HFF-Myc (cell line): Measurements from ENCODE around the gene ATOX1.

Source experiments
- DNase-seq: peaks from one replicate; pipeline ENCODE4 v3.0.0-alpha.2; 2011; ENCODE audit warnings: low read depth; ENCODE audit errors: extremely low read depth
- H3K4me3 ChIP-seq: replicated peaks from 2 replicates; pipeline ENCODE4 v1.5.1; 2011; ENCODE audit warnings: low read depth, mild to moderate bottlenecking, control low read depth, low read length
- TF ChIP-seq, protein P1 (sequence below): IDR thresholded peaks from 2 replicates; pipeline ENCODE4 v1.5.1; 2012; ENCODE audit warnings: mild to moderate bottlenecking, low read depth, low read length, control low read depth; ENCODE audit errors: missing control alignments

ATOX1 gene

DNA sequence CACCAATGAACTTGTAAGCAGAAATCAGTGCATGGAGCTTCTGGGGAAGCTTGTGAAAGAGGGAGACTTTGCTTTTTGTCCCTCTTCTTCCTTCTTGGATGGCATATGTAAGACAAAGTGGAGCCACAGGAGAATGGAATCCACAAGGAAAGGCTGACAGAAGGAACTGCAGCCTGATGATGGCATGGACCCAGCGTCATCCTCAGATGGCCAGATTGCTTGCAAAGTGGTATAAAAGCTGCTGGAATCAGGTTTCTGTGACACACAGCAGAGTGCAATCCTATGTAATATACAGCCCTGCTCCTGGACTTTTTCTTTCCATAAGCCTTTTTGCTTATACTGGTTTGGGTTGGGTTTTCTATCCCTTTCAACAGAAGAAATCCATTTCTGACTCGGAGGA is 40.3 kb downstream of the ATOX1 start:
- TF ChIP-seq, protein P1, sequence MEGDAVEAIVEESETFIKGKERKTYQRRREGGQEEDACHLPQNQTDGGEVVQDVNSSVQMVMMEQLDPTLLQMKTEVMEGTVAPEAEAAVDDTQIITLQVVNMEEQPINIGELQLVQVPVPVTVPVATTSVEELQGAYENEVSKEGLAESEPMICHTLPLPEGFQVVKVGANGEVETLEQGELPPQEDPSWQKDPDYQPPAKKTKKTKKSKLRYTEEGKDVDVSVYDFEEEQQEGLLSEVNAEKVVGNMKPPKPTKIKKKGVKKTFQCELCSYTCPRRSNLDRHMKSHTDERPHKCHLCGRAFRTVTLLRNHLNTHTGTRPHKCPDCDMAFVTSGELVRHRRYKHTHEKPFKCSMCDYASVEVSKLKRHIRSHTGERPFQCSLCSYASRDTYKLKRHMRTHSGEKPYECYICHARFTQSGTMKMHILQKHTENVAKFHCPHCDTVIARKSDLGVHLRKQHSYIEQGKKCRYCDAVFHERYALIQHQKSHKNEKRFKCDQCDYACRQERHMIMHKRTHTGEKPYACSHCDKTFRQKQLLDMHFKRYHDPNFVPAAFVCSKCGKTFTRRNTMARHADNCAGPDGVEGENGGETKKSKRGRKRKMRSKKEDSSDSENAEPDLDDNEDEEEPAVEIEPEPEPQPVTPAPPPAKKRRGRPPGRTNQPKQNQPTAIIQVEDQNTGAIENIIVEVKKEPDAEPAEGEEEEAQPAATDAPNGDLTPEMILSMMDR: no peak
- DNase-seq: no peak
- H3K4me3 ChIP-seq: no peak overlapping the region

DNA sequence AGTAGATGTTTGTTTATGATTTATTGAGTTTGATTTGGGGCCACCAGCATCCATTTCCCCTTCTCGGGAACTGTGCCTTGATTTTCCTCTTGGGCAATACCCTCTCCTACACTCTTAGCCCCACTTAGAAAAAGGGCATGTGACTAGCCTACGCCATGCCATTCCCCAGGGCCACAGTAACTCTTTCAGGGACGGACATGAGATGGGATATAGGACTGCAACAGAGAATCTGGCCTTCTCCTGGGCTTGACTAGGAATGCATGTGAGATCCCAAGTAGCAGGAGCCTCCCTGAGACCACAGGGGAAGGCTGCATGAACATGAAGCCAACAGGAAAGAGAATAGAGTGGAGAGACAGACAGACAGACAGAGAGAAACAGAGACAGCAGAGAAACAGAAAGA is 41.0 kb downstream of the ATOX1 start:
- DNase-seq: no peak
- TF ChIP-seq, protein P1: no peak
- no peak overlapping the region for H3K4me3 ChIP-seq

DNA sequence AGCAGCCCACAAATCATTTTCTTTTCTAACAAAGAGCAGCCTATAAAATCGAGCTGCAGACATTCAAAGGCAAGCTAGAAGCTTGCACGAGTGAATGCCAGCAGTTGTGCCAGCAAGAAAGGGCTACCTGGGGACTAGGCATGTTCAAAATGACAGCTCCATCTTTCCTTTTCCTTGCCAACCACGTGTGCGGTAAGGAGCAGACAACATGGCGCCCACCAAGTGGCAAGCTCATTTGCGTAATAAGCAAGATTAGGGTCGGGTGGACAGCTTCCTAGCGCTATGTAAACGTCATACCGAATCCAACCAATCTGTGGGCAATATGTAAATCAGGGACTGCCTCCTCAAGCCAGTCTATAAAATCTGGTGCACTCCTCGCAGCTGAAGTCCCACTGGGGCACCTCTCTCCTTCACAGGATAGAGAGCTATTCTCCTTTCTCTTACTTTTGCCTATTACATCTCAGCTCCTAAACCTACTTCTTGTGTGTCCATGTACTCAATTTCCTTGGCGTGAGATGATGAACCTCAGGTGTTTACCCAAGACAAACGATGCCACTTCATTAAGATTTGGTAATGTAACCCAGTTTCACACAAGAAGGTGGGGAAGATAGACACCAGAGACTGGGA is 49.2 kb downstream of the ATOX1 start:
- TF ChIP-seq, protein P1: no peak
- DNase-seq: no peak
- no peak overlapping the region for H3K4me3 ChIP-seq

DNA sequence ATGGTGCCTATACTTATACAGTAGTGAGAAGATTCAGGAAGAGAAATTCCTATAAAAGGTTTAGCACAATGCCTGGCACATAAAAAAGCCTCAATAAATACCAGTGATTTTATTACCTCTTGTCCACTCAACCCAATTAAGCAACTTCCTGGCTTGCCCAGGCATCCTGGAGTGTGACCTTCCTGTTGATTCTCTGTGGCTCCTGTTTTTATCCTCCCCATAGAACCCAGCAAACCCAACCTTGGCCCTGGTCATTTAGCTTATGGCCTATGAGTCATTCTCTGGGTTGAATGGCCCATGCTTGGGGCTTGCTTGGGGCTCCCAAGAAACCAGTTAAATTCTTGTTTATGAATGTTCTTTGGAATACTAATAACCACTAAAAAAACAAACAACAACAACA is 50.3 kb downstream of the ATOX1 start:
- H3K4me3 ChIP-seq: no peak overlapping the region
- TF ChIP-seq, protein P1: no peak
- DNase-seq: no peak

DNA sequence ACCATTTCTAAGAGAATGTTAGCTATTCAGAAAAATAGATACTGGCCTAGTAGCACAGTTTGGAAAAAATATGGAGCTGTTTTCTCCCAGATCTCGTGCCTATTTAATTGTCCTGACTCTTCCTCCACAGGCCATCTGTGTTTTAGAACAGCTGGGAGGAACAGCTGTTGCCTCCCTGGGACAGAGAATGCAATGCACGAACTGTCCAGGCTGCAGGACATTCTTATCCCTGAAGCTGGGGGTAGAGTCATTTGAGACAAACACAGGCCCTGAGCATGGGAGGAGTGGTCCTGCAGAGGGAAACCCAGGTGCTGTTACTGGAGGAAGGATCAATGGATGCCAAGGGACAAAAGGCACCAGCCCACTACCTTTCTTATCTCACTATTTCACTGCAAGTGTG is 50.9 kb downstream of the ATOX1 start:
- no peak overlapping the region for H3K4me3 ChIP-seq
- TF ChIP-seq, protein P1: no peak
- DNase-seq: no peak

DNA sequence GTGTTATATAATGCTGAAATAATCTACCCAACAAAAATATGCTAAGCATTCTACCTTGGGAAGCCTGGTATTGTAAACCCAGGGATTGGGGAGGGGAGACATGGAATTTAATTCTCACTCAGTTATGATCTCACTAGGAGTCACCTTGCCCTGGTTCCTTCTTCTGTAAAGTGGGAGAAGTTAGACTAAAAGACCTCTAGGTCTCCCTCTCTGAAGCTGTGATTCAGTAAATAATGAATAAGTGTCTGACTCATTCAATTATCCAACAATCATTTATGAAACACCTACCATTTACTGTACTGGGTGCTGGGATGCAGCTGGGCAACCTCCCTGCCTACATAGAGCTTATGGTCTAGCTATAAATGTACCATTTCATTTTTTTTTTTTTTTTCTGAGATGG is 51.5 kb downstream of the ATOX1 start:
- no peak for DNase-seq
- no peak overlapping the region for H3K4me3 ChIP-seq
- TF ChIP-seq, protein P1: no peak

DNA sequence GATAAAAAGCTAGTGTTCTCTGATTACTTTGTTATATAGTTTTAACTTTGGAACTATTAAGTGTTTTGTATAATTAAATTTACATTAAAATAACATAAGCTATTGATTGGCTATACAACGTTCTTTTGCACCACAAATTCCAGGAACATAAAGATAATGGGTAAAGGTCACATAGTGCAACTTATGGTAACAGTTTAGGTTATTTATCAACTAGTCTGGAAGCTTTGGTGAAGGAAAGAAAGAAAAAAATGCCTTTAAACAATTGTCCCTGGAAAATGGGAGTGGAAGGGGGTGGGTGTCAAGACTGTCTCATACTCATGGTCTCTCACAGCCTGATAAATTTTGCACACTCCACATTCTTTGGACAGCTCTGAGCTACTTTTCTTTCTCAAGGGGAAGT is 54.7 kb downstream of the ATOX1 start:
- TF ChIP-seq, protein P1: no peak
- H3K4me3 ChIP-seq: no peak overlapping the region

More for the DNA sequence above, 54.7 kb downstream of the ATOX1 start:
- no peak for DNase-seq
